C1 segment of cervical spinal cord (tissue), 14 donors: ENCODE data around the gene LEFTY2.
"Not testable (repeated sequence)": the region's sequence is repeated elsewhere in the genome, so short reads cannot be mapped to it uniquely, and the experiment has no call there.

Source experiments
- DNase-seq, 14 donors: peaks; one replicate each; lab custom pipeline; 2025; lab: John Stamatoyannopoulos, UW

The LEFTY2 gene

GRCh38 chr1:225906467-225906866, 34.6 kb downstream of the LEFTY2 start:
- no peak for DNase-seq

GRCh38 chr1:225903623-225904022, 37.4 kb downstream of the LEFTY2 start:
- no peak for DNase-seq

- DNase-seq: no peak
Observed at GRCh38 chr1:225899044-225899925, 41.7 kb downstream of the LEFTY2 start.

GRCh38 chr1:225897595-225898514, 43.2 kb downstream of the LEFTY2 start:
- DNase-seq: no peak

- DNase-seq: no peak
Observed at GRCh38 chr1:225896937-225897549, 44.0 kb downstream of the LEFTY2 start.

GRCh38 chr1:225896494-225896893, 44.5 kb downstream of the LEFTY2 start:
- no peak for DNase-seq

- no peak for DNase-seq
Observed at GRCh38 chr1:225892307-225892706, 48.7 kb downstream of the LEFTY2 start.

- no peak for DNase-seq
Observed at GRCh38 chr1:225891229-225891972, 49.6 kb downstream of the LEFTY2 start.

GRCh38 chr1:225890346-225891228, 50.4 kb downstream of the LEFTY2 start:
- DNase-seq: no peak

- no peak for DNase-seq
Observed at GRCh38 chr1:225889743-225890142, 51.3 kb downstream of the LEFTY2 start.

- DNase-seq: no peak
Observed at GRCh38 chr1:225888898-225889601, 52.0 kb downstream of the LEFTY2 start, which contains the start of gene LEFTY1. Gene LEFTY1, minus strand, starts transcription at chr1:225889146. Its CDS starts 80 bp downstream, at chr1:225889066.

- no peak for DNase-seq
Observed at GRCh38 chr1:225888289-225888897, 52.6 kb downstream of the LEFTY2 start.

GRCh38 chr1:225887554-225888288, 53.3 kb downstream of the LEFTY2 start:
- not testable (repeated sequence) for DNase-seq

GRCh38 chr1:225887030-225887314, 54.0 kb downstream of the LEFTY2 start:
- DNase-seq: no peak
